Fibroblast of mammary gland (primary cell): ENCODE measurements around the gene SOD1.
A peak's percentile ranks its signal among the peaks of the same experiment; 100 is the strongest.

Experiments used
- DNase-seq: peaks from one replicate; pipeline ENCODE4 v3.0.0-alpha.2; 2010; ENCODE audit warnings: low read depth
- H3K4me3 ChIP-seq: 2 replicates; pipeline ENCODE4 v1.5.1; 2011; ENCODE audit warnings: low read depth, mild to moderate bottlenecking, low read length, moderate library complexity; ENCODE audit not compliant: control insufficient read depth
- TF ChIP-seq, protein P1 (sequence below): conservative IDR thresholded peaks from 2 replicates; pipeline ENCODE4 v1.5.1; 2011; ENCODE audit warnings: low read depth, low read length, inconsistent platforms; ENCODE audit not compliant: control insufficient read depth, insufficient read depth

SOD1 gene

DNA sequence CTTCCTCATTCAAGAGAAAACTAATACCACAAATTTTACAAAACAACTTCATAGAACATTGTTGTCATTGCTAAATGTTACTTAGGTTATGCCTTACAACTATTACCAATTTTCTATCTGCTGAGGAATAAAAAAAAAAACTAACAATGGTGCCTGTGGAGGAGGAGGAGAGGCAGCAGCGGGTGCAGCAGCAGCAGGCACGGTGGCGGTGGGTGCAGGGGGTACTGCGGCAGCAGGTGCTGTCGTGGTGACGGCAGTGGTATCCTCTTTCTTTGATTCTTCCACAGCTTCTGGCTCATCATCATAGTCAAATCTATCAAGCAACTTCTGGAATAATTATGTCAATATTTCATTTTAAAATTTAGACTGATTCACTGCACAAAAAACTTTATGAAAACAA is 36.9 kb downstream of the SOD1 start:
- no peak for DNase-seq
- TF ChIP-seq, protein P1, sequence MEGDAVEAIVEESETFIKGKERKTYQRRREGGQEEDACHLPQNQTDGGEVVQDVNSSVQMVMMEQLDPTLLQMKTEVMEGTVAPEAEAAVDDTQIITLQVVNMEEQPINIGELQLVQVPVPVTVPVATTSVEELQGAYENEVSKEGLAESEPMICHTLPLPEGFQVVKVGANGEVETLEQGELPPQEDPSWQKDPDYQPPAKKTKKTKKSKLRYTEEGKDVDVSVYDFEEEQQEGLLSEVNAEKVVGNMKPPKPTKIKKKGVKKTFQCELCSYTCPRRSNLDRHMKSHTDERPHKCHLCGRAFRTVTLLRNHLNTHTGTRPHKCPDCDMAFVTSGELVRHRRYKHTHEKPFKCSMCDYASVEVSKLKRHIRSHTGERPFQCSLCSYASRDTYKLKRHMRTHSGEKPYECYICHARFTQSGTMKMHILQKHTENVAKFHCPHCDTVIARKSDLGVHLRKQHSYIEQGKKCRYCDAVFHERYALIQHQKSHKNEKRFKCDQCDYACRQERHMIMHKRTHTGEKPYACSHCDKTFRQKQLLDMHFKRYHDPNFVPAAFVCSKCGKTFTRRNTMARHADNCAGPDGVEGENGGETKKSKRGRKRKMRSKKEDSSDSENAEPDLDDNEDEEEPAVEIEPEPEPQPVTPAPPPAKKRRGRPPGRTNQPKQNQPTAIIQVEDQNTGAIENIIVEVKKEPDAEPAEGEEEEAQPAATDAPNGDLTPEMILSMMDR = no peak
- no peak overlapping the region for H3K4me3 ChIP-seq

GRCh38 chr21:31698461-31698860 is 39.0 kb downstream of the SOD1 start:
- no peak overlapping the region for H3K4me3 ChIP-seq
- no peak for DNase-seq
- TF ChIP-seq, protein P1 = no peak

GRCh38 chr21:31700040-31700439 is 40.5 kb downstream of the SOD1 start:
- no peak overlapping the region for H3K4me3 ChIP-seq
- no peak for DNase-seq
- TF ChIP-seq, protein P1 = no peak

- no peak for DNase-seq
- no peak overlapping the region for H3K4me3 ChIP-seq
- TF ChIP-seq, protein P1 = no peak
Observed at GRCh38 chr21:31706562-31706961, 47.1 kb downstream of the SOD1 start.

DNA sequence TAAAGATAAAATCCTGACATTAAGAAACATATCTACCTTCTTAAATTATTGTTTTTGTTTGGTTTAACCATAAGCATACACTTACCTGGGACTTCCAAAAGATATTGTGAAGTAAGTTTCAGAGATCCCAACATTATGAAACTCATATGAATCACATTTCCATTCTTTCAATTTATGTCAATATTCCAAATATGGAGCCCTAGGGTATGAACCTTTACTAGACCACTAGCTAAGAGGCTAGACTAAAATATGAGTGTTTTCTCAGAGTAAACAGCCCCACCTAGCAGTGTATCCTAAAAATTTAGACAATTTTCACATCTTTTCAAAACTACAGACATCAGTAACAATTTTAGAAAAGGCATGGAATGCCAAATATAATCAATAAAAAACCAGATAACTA is 48.0 kb downstream of the SOD1 start:
- DNase-seq = no peak
- TF ChIP-seq, protein P1 = no peak
- no peak overlapping the region for H3K4me3 ChIP-seq

- no peak overlapping the region for H3K4me3 ChIP-seq
- TF ChIP-seq, protein P1 = no peak
- DNase-seq = peak; percentile 19
Observed at GRCh38 chr21:31708541-31708940, 49.0 kb downstream of the SOD1 start.

DNA sequence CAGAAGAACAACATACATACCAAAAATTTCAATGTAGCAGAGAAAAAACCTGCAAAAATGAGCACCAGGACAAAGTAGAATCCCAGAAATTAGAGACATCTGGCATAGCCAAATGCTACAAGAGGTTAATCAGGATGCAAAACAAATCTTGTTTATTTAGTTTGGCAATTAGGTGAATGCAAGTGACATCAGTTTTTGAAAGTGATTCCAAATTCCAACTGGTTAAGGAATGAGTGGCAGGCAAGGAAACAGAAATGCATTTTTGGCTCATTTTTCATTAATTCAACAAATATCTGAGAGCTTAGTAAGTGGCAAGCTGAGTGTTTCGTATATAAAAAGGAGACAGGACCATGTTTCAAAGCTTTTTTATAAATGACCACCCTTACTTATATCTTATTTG is 51.1 kb downstream of the SOD1 start:
- DNase-seq = peak; percentile 72
- H3K4me3 ChIP-seq = no peak overlapping the region
- TF ChIP-seq, protein P1 = no peak
